LNCaP clone FGC (cell line): ENCODE measurements around the gene CREB5.

Experiments used
- DNase-seq: peaks from one replicate; pipeline ENCODE4 v3.0.0-alpha.2; 2011; ENCODE audit warnings: low read depth
- H3K4me3 ChIP-seq: 2 replicates; pipeline ENCODE4 v1.5.1; 2011; ENCODE audit warnings: mild to moderate bottlenecking, low read depth, low read length, control low read depth
- TF ChIP-seq, protein P1 (sequence below): IDR thresholded peaks from 2 replicates; pipeline ENCODE4 v1.5.1; 2012; ENCODE audit warnings: mild to moderate bottlenecking; ENCODE audit not compliant: control insufficient read depth, insufficient read depth; ENCODE audit errors: extremely low read depth

Gene CREB5

DNA sequence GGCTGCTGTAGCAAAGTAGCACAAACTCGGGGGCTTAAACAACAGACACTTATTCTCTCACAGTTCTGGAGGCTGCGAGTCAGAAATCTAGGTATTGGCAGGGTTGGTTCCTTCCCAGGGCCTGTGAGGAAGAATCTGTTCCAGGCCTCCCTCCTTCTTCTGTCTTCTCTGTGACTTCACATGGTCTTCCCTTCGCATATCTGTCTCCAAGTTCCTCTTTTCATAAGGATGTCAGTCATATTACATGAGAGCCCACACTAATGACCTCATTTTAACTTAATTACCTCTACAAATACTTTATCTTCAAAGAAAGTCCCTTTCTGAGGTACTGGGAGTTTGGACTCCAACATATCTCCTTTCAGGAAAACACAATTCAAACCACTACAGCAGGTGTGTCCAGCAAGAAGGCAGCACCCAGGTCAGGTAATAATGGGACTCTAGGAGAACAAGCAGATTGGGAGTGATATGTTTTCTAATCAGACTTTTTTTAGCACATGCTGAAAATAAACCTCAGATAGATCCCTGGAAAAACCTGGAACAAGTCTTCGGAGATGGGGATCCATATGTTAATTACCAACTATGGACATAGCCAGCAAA is 11.7 kb downstream of the CREB5 start:
- no peak overlapping the region for H3K4me3 ChIP-seq
- TF ChIP-seq, protein P1, sequence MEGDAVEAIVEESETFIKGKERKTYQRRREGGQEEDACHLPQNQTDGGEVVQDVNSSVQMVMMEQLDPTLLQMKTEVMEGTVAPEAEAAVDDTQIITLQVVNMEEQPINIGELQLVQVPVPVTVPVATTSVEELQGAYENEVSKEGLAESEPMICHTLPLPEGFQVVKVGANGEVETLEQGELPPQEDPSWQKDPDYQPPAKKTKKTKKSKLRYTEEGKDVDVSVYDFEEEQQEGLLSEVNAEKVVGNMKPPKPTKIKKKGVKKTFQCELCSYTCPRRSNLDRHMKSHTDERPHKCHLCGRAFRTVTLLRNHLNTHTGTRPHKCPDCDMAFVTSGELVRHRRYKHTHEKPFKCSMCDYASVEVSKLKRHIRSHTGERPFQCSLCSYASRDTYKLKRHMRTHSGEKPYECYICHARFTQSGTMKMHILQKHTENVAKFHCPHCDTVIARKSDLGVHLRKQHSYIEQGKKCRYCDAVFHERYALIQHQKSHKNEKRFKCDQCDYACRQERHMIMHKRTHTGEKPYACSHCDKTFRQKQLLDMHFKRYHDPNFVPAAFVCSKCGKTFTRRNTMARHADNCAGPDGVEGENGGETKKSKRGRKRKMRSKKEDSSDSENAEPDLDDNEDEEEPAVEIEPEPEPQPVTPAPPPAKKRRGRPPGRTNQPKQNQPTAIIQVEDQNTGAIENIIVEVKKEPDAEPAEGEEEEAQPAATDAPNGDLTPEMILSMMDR = no peak
- DNase-seq = no peak

DNA sequence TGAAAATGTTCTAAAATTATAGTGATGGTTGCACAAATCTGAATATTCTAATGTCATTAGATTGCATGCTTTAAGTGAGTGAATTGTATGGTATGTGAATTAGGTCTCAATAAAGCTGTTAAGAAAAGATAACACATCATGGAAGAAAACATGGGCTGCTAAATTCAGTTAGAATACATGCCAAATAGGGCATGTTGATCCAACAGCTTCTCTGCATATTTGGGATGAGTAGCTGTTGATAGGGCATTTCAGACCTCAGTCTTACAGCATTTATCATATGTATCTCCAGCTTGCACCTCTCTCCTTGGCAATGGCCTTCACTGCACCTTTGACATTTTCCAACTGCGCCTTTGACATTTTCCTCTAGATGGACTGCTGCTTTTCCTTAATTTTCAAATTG is 13.2 kb downstream of the CREB5 start:
- DNase-seq = no peak
- H3K4me3 ChIP-seq = no peak overlapping the region
- TF ChIP-seq, protein P1 = no peak

DNA sequence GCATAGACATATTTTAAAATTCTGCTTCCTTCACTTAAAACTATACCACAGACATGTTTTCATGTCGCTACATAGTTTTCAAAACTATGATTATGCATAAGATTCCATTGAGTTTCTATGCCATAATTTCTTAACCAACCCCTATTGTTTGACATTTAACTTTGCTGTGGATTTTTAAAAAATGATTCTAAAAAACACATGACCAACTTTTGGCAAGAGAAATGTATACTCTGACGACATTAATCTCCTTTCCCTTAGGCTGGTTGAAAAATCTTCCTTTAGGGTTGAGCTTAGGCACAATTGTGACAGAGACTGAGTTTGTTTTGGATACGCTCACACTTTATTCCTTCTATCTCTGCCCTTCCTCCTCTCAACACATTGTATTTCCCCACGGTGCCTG is 14.9 kb downstream of the CREB5 start:
- no peak overlapping the region for H3K4me3 ChIP-seq
- TF ChIP-seq, protein P1 = no peak
- DNase-seq = no peak

DNA sequence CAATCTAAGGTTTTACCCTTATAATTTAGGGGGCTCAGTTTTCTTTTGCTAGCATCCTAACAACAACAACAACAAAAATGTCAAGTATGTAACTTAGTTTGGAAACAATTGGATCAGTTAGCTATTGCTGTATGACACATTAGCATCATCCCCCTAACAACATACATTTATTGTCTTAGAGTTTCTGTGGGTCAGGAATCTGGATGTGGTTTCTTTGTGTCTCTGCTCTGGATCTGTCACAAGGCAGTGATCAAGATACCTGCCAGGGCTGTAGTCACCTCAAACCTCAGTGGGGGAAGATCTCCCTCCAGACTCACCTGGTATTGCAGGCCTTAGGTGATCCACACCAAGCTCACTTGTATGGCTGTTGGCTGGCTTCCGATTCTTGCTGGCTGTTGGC is 18.3 kb downstream of the CREB5 start:
- DNase-seq = no peak

DNA sequence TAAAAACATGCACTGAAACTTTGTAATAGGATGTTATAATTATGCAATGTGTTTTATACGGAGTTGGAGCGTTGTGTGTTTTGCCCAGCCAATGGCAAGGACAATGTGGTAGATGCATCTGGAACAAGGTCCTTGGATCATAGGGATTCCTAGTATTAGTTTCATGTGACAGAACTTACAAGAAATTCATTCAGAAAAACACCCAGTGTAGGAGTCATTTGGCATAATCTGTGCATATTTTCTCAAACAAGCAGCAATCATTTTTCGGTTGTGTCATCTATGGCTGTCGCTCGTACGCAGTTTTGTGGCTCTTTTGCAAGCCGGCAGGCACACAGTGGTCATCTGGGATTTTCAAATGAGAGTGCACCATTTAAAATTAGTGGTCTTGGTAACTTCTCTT is 19.8 kb downstream of the CREB5 start:
- H3K4me3 ChIP-seq = no peak overlapping the region
- TF ChIP-seq, protein P1 = no peak
- no peak for DNase-seq

More for the DNA sequence above, 18.3 kb downstream of the CREB5 start:
- TF ChIP-seq, protein P1 = no peak
- H3K4me3 ChIP-seq = no peak overlapping the region

DNA sequence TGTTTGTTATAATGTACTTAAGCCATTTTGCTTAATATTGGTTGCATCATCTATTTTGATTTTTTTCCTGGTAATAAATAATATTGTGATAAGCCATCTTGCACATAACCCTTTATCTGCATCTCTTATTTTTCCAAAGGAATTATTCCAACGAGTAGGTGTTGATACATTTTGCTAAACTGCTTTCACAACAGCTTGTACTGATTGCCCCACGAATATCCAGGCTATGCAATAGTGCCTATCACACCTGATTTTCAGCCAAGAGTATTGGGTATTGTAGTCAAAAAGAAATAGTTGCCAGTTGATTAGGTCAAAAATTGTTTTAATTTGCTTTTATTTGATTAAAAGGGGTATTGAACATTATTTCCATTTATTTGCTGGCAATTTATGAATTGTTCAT is 20.7 kb downstream of the CREB5 start:
- no peak overlapping the region for H3K4me3 ChIP-seq
- no peak for DNase-seq
- TF ChIP-seq, protein P1 = no peak

DNA sequence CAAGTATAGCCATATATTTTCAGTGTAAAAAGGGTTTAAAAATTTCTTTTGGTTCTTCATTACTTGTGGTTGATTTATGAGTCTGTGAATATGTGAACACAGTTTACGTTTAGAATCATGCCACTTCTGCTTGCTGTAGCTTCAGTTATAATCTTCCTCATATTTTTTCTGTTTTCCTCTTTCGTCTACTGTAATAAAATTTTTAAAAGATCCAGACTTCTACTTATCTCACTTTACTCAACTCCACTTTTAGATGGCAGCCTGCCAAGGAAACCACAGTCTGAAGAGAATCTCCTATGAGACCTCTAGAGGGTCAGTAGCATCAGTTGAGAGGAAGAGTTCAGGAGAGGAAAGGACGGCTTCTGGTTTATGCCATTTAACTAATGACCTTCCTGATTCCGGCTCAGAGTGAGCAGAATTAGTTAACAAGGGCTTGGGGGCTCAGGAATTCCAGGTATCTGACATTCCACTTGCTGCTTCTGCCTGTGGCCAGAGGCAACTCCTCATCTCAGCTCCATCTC is 21.4 kb downstream of the CREB5 start:
- TF ChIP-seq, protein P1 = no peak
- no peak for DNase-seq
- H3K4me3 ChIP-seq = no peak overlapping the region
